Measurements from ENCODE around the gene HK1.

DNA sequence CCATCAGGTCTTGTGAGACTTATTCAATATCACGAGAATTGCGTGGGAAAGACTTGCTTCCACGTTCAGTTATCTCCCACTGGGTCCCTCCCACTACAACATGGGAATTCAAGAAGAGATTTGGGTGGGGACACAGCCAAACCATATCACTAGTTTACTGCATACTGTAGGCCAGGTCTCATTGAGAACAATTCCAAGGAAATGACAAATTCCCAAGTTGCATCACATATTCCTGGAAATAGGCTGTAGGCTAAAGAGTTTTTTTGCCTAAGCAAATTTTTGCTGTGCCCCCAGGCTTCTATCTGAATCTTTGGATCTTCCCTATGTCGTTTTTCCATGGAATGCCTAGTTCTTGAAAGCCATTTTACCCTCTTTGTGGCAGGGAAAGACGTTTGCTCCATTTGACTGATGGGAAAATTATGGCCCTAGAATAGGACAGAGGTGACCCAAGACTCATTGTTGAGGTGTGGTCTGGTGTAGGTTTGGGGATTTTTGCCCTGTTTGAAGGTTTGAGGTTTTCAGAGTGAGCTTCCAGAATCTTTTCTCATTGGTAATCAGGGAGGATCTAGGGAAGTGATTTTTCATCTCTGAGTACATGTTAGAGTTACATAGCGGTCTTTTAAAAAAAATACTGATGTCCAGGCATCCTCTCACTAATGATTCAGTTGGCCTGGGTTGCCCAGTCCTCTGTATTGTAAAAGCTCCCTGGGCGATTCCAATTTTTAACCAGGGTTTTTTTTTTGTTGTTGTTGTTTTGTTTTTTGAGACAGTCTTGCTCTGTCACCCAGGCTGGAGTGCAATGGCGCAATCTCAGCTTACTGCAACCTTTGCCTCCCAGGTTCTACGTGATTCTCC lies 94.1 kb downstream of the HK1 start:
- TF ChIP-seq, protein P1, sequence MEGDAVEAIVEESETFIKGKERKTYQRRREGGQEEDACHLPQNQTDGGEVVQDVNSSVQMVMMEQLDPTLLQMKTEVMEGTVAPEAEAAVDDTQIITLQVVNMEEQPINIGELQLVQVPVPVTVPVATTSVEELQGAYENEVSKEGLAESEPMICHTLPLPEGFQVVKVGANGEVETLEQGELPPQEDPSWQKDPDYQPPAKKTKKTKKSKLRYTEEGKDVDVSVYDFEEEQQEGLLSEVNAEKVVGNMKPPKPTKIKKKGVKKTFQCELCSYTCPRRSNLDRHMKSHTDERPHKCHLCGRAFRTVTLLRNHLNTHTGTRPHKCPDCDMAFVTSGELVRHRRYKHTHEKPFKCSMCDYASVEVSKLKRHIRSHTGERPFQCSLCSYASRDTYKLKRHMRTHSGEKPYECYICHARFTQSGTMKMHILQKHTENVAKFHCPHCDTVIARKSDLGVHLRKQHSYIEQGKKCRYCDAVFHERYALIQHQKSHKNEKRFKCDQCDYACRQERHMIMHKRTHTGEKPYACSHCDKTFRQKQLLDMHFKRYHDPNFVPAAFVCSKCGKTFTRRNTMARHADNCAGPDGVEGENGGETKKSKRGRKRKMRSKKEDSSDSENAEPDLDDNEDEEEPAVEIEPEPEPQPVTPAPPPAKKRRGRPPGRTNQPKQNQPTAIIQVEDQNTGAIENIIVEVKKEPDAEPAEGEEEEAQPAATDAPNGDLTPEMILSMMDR (IDR thresholded peaks at IDR 0.05): no peak
- no peak for TF ChIP-seq POLR2A (IDR thresholded peaks at IDR 0.05)

Data from adrenal gland (tissue), 5 donors.